CD4-positive, alpha-beta T cell (primary cell): ENCODE results near the gene CCDC107. TPM values are rescaled to one million over a fixed set of nuclear protein-coding genes. Genes with fewer than 3 reads are reported as not detected.

ENCODE experiments used
- ATAC-seq: fragments of 200-7000 bp; cut with Tn5 transposase; one replicate; pipeline ENCODE4 v1.10.0; 2022; ENCODE audit warnings: mild to moderate bottlenecking; ENCODE audit not compliant: poor library complexity
- CTCF ChIA-PET: fragments of 350-600 bp; sonication (Branson Sonifier 250); formaldehyde crosslinking; loops from one replicate; lab custom pipeline; 2021; ENCODE audit warnings: antibody characterized with exemption, inconsistent platforms; lab: Charles Lee
- POLR2A ChIA-PET: fragments of 350-600 bp; sonication (Branson Sonifier 250); formaldehyde crosslinking; loops from one replicate; lab custom pipeline; 2021; ENCODE audit warnings: antibody characterized with exemption, inconsistent platforms; lab: Charles Lee
- DNase-seq, 14 experiments: peaks; one replicate each; pipeline ENCODE4 v3.0.0-alpha.2; 2013 to 2020; ENCODE audit warnings: mixed read lengths in 2 of 14
- H3K27ac ChIP-seq, 2 donors: one replicate each; pipeline versions ENCODE4 v1.5.1 to v1.7.0; 2013; ENCODE audit warnings: low read length in 2 of 2, low read depth in 1 of 2, mild to moderate bottlenecking in 1 of 2
- H3K27me3 ChIP-seq, 2 experiments: 1 replicate in 1 of 2; 2 replicates in 1 of 2; pipeline versions ENCODE4 v1.6.1 to v1.7.0; 2013; ENCODE audit warnings: low read length in 2 of 2, control low read depth in 1 of 2, mild to moderate bottlenecking in 1 of 2, moderate library complexity in 1 of 2; ENCODE audit not compliant: insufficient read depth in 2 of 2, control insufficient read depth in 1 of 2
- H3K36me3 ChIP-seq: one replicate; pipeline ENCODE4 v1.6.1; 2013; ENCODE audit warnings: low read length, control low read depth; ENCODE audit not compliant: insufficient read depth
- H3K4me1 ChIP-seq: one replicate; pipeline ENCODE4 v1.6.1; 2013; ENCODE audit warnings: low read length, control low read depth; ENCODE audit not compliant: insufficient read depth
- H3K4me3 ChIP-seq: one replicate; pipeline ENCODE4 v1.5.1; 2013; ENCODE audit warnings: mild to moderate bottlenecking, low read length, moderate library complexity
- H3K9me3 ChIP-seq, 2 experiments: 1 replicate in 1 of 2; 2 replicates in 1 of 2; pipeline versions ENCODE4 v1.6.1 to v1.7.0; 2013; ENCODE audit warnings: low read length in 2 of 2, mild to moderate bottlenecking in 2 of 2, control low read depth in 1 of 2, moderate library complexity in 1 of 2; ENCODE audit not compliant: control insufficient read depth in 1 of 2, insufficient read depth in 1 of 2
- H3K27ac Mint-ChIP-seq: one replicate; pipeline ENCODE4 v1.8.0; 2020; ENCODE audit warnings: mixed read lengths
- H3K27me3 Mint-ChIP-seq: one replicate; pipeline ENCODE4 v1.8.0; 2021; ENCODE audit warnings: mixed read lengths
- H3K36me3 Mint-ChIP-seq: one replicate; pipeline ENCODE4 v1.8.0; 2021; ENCODE audit warnings: low read depth, mixed read lengths
- H3K4me1 Mint-ChIP-seq: one replicate; pipeline ENCODE4 v1.8.0; 2021; ENCODE audit warnings: low read depth, mixed read lengths
- H3K4me3 Mint-ChIP-seq: one replicate; pipeline ENCODE4 v1.8.0; 2020; ENCODE audit warnings: mild to moderate bottlenecking, mixed read lengths
- H3K9me3 Mint-ChIP-seq: one replicate; pipeline ENCODE4 v1.8.0; 2020; ENCODE audit warnings: mixed read lengths
- intact Hi-C, 2 experiments: fragments of 100-400 bp; cut with DNase I in 1 of 2; cut with micrococcal nuclease in 1 of 2; formaldehyde crosslinking; loops; one replicate each; pipeline versions ENCODE4 v1.15.1 to v1.9.0; 2023 to 2025; cut with DNase I, micrococcal nuclease
- polyA plus RNA-seq, 2 donors: library from polyadenylated mRNA; unstranded; fragments of 120-200 nt; gene quantifications; one replicate each; pipeline ENCODE4 v1.2.1, GENCODE V29; 2013
- total RNA-seq, 174 experiments: library from RNA in 2 of 174; stranded (reverse) in 2 of 174; gene quantifications; one replicate each; pipeline ENCODE4 v1.2.3 and lab custom pipeline; 2021 to 2026
- TF ChIP-seq, protein P1 (sequence below): fragments of 200-600 bp; IDR thresholded peaks from one replicate; pipeline ENCODE4 v1.8.0; 2022; ENCODE audit warnings: antibody characterized with exemption, mild to moderate bottlenecking

CCDC107 gene, protein sequence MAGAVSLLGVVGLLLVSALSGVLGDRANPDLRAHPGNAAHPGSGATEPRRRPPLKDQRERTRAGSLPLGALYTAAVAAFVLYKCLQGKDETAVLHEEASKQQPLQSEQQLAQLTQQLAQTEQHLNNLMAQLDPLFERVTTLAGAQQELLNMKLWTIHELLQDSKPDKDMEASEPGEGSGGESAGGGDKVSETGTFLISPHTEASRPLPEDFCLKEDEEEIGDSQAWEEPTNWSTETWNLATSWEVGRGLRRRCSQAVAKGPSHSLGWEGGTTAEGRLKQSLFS
- 10 to 100 TPM; 10.2 TPM for total RNA-seq
- 38.6 TPM for polyA plus RNA-seq (2013, experiment 1 of 2)
- polyA plus RNA-seq (2013, experiment 2 of 2): 37.7 TPM
- 1.3 to 23.2 (median 12.6) reads per million in 172 experiments for total RNA-seq (lab: John Stamatoyannopoulos, UW)

GRCh38 chr9:35658137-35658967 lies at the start of gene CCDC107:
CCDC107 (plus strand) TSS chr9:35658292; CDS start chr9:35658380, 88 bp downstream.
- Histone ChIP-seq H3K27me3 (no peaks in the 10 kb centered on the region), H3K9me3 (peaks cover 0 to 4% of the 10 kb centered on the region in 2 experiments), H3K27ac (peak within 1 kb of the TSS; percentile 99 to 100), H3K4me3 (peak within 1 kb of the TSS; percentile 88), H3K4me1 (peaks cover 80% of the 10 kb centered on the region), H3K36me3 (peaks cover 16% of the 10 kb centered on the region)
- ATAC-seq: peak; percentile 65
- intact Hi-C loops: loop anchor here (1.0 to 5.0 kb wide), 7 partner anchors 11 to 224 kb away; partner anchors contain the start of genes CD72 (in 2 of the 2), FAM221B (in 1 of the 2), TESK1 (in 1 of the 2) and TMEM8B (in 1 of the 2)
- H3K4me1 Mint-ChIP-seq: peaks cover 76% of the 10 kb centered on the region
- TF ChIP-seq, protein P1, sequence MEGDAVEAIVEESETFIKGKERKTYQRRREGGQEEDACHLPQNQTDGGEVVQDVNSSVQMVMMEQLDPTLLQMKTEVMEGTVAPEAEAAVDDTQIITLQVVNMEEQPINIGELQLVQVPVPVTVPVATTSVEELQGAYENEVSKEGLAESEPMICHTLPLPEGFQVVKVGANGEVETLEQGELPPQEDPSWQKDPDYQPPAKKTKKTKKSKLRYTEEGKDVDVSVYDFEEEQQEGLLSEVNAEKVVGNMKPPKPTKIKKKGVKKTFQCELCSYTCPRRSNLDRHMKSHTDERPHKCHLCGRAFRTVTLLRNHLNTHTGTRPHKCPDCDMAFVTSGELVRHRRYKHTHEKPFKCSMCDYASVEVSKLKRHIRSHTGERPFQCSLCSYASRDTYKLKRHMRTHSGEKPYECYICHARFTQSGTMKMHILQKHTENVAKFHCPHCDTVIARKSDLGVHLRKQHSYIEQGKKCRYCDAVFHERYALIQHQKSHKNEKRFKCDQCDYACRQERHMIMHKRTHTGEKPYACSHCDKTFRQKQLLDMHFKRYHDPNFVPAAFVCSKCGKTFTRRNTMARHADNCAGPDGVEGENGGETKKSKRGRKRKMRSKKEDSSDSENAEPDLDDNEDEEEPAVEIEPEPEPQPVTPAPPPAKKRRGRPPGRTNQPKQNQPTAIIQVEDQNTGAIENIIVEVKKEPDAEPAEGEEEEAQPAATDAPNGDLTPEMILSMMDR: peak; percentile 94
- peaks cover 51% of the 10 kb centered on the region for H3K36me3 Mint-ChIP-seq
- H3K9me3 Mint-ChIP-seq: peaks cover 3% of the 10 kb centered on the region
- POLR2A ChIA-PET: interaction anchor here (0.6 to 5.1 kb wide), 24 partner anchors 11 to 587 kb away, joined by 3 to 175 read pairs (median 4); partner anchors contain the start of genes CREB3, GBA2, HINT2 and RGP1
- H3K4me3 Mint-ChIP-seq: peak within 1 kb of the TSS; percentile 96
- peaks cover 8% of the 10 kb centered on the region for H3K27me3 Mint-ChIP-seq
- peak; percentile 70 to 92 (median 80) for DNase-seq
- CTCF ChIA-PET: interaction anchor here (0.7 to 6.2 kb wide), 23 partner anchors 11 to 759 kb away, joined by 3 to 94 read pairs (median 5); partner anchors contain the start of genes CD72, CREB3, GBA2 and RGP1
- H3K27ac Mint-ChIP-seq: peak within 1 kb of the TSS; percentile 100

DNA sequence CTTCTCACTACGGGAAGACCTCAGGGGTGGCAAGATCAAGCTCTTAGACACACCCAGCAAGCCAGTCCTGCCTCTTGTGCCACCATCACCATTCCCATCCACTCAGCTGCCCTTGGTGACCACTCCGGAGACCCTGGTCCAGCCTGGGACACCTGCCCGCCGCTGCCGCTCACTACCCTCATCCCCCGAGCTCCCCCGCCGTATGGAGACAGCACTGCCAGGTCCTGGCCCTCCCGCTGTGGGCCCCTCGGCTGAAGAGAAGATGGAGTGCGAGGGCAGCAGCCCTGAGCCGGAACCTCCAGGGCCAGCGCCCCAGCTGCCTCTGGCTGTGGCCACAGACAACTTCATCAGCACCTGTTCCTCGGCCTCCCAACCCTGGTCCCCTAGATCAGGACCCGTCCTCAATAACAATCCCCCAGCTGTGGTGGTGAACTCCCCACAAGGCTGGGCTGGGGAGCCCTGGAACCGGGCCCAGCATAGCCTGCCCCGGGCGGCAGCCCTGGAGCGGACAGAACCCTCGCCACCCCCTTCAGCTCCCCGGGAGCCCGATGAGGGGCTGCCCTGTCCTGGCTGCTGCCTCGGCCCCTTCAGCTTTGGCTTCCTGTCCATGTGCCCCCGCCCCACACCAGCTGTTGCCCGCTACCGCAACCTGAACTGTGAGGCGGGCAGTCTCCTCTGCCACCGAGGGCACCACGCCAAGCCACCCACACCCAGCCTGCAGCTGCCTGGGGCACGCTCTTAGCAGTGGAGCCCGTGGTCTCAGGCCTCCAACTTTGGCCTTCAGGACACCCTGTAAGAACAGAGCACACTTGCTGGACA lies 48.9 kb upstream of the CCDC107 start:
- Mint-ChIP-seq H3K9me3 (no peaks in the 10 kb centered on the region), H3K27ac (no peak overlapping the region), H3K4me1 (peaks cover 35% of the 10 kb centered on the region), H3K36me3 (peaks cover 28% of the 10 kb centered on the region), H3K27me3 (no peaks in the 10 kb centered on the region), H3K4me3 (no peak overlapping the region)
- ChIA-PET POLR2A (no interaction called here), CTCF (interaction anchor here (2.4 kb wide), 1 partner anchor 87 kb away, joined by 15 read pairs; no protein-coding TSS in a partner anchor)
- no peaks in the 10 kb centered on the region for H3K27me3 ChIP-seq
- no peak overlapping the region for H3K27ac ChIP-seq
- no peak overlapping the region for H3K4me3 ChIP-seq
- ATAC-seq (no peak), DNase-seq (peak in 1 of 14 experiments; percentile 21)
- peaks cover 37% of the 10 kb centered on the region for H3K36me3 ChIP-seq
- TF ChIP-seq, protein P1: no peak
- H3K4me1 ChIP-seq: peaks cover 37% of the 10 kb centered on the region
- no peaks in the 10 kb centered on the region for H3K9me3 ChIP-seq
- intact Hi-C loops: loop anchor here in 1 of 2 experiments (5.0 to 10.0 kb wide), 2 partner anchors 218 to 1156 kb away; partner anchors contain the start of genes FAM221B and TMEM8B
